B cell (primary cell): ENCODE results near the gene TBCD. TPM values are rescaled to one million over a fixed set of nuclear protein-coding genes. Genes with fewer than 3 reads are reported as not detected.

Experiments
- ATAC-seq: fragments of 200-7000 bp; cut with Tn5 transposase; one replicate; pipeline ENCODE4 v1.10.0; 2021; ENCODE audit warnings: low read depth, mild to moderate bottlenecking, moderate number of reproducible peaks, moderate library complexity
- CTCF ChIA-PET: fragments of 350-600 bp; sonication (Branson Sonifier 250); formaldehyde crosslinking; loops from one replicate; lab custom pipeline; 2021; ENCODE audit warnings: antibody characterized with exemption, inconsistent platforms; lab: Charles Lee
- POLR2A ChIA-PET: fragments of 350-600 bp; sonication (Branson Sonifier 250); formaldehyde crosslinking; loops from one replicate; lab custom pipeline; 2021; ENCODE audit warnings: antibody characterized with exemption; lab: Charles Lee
- DNase-seq: peaks from one replicate; pipeline ENCODE4 v3.0.0; 2013
- H2AFZ ChIP-seq: 2 replicates; pipeline ENCODE4 v1.6.1; 2012; ENCODE audit warnings: mild to moderate bottlenecking, low read depth, low read length; ENCODE audit not compliant: insufficient read depth, poor library complexity, severe bottlenecking
- H3K27ac ChIP-seq, 2 donors: 1 replicate in 1 of 2; 2 replicates in 1 of 2; pipeline ENCODE4 v1.5.1; 2012 to 2013; ENCODE audit warnings: low read length in 2 of 2, mild to moderate bottlenecking in 2 of 2, moderate library complexity in 1 of 2
- H3K27me3 ChIP-seq, 4 experiments: fragments of 200-600 bp in 1 of 4; sonication (generic) in 1 of 4; replicated peaks in 1 of 4; 1 replicate in 2 of 4; 2 replicates in 2 of 4; pipeline versions ENCODE4 v1.6.1 to v1.7.0; 2013 to 2016; ENCODE audit warnings: low read length in 3 of 4, mild to moderate bottlenecking in 2 of 4, mixed read lengths in 1 of 4, moderate library complexity in 1 of 4; ENCODE audit not compliant: insufficient read depth in 4 of 4, control insufficient read depth in 3 of 4; ENCODE audit errors: control extremely low read depth in 1 of 4
- H3K36me3 ChIP-seq, 2 experiments: replicated peaks in 1 of 2; 1 replicate in 1 of 2; 2 replicates in 1 of 2; pipeline versions ENCODE4 v1.6.1 to v1.7.1; 2013; ENCODE audit warnings: low read length in 1 of 2; ENCODE audit not compliant: insufficient read depth in 2 of 2, control insufficient read depth in 1 of 2; ENCODE audit errors: control extremely low read depth in 1 of 2, extremely low read depth in 1 of 2
- H3K4me1 ChIP-seq, 2 donors: fragments of 200-600 bp in 1 of 2; sonication (generic) in 1 of 2; 1 replicate in 1 of 2; 2 replicates in 1 of 2; pipeline versions ENCODE4 v1.5.1 to v1.6.1; 2013 to 2017; ENCODE audit warnings: low read length in 2 of 2; ENCODE audit not compliant: control insufficient read depth in 2 of 2, insufficient read depth in 2 of 2
- H3K4me2 ChIP-seq: replicated peaks from 2 replicates; pipeline ENCODE3; 2012; ENCODE audit warnings: mild to moderate bottlenecking, low read depth, low read length; ENCODE audit not compliant: poor library complexity, severe bottlenecking
- H3K4me3 ChIP-seq, 5 experiments: fragments of 200-600 bp in 1 of 5; sonication (generic) in 1 of 5; 1 replicate in 3 of 5; 2 replicates in 2 of 5; pipeline versions ENCODE4 v1.5.1 to v1.7.0; 2011 to 2016; ENCODE audit warnings: low read length in 4 of 5, mild to moderate bottlenecking in 4 of 5, low read depth in 2 of 5, control low read depth in 1 of 5, moderate library complexity in 1 of 5; ENCODE audit not compliant: insufficient read depth in 1 of 5; ENCODE audit errors: control extremely low read depth in 1 of 5, extremely low read depth in 1 of 5
- H3K79me2 ChIP-seq: fragments of 200-600 bp; sonication (generic); one replicate; pipeline ENCODE4 v1.6.0; 2016; ENCODE audit warnings: low read length; ENCODE audit not compliant: control insufficient read depth, insufficient read depth
- H3K9ac ChIP-seq: fragments of 200-600 bp; sonication (generic); 2 replicates; pipeline ENCODE4 v1.6.1; 2017; ENCODE audit warnings: mild to moderate bottlenecking, low read length, moderate library complexity
- H3K9me3 ChIP-seq, 3 donors: one replicate each; pipeline versions ENCODE4 v1.6.1 to v1.7.1; 2013; ENCODE audit warnings: low read length in 2 of 3; ENCODE audit not compliant: control insufficient read depth in 2 of 3, insufficient read depth in 1 of 3; ENCODE audit errors: control extremely low read depth in 1 of 3
- H4K20me1 ChIP-seq: 2 replicates; pipeline ENCODE4 v1.6.0; 2012; ENCODE audit warnings: mild to moderate bottlenecking, low read length; ENCODE audit not compliant: insufficient read depth, control insufficient read depth, poor library complexity, severe bottlenecking
- H3K27ac Mint-ChIP-seq: one replicate; pipeline ENCODE4 v1.8.0; 2021; ENCODE audit warnings: mixed read lengths
- H3K27me3 Mint-ChIP-seq: one replicate; pipeline ENCODE4 v1.8.0; 2021; ENCODE audit warnings: mixed read lengths
- H3K4me1 Mint-ChIP-seq: one replicate; pipeline ENCODE4 v1.8.0; 2021; ENCODE audit warnings: mixed read lengths
- H3K4me3 Mint-ChIP-seq: one replicate; pipeline ENCODE4 v1.8.0; 2021; ENCODE audit warnings: mixed read lengths
- H3K9me3 Mint-ChIP-seq: one replicate; pipeline ENCODE4 v1.8.0; 2022; ENCODE audit warnings: mixed read lengths; ENCODE audit not compliant: insufficient read depth
- EZH2 ChIP-seq: IDR thresholded peaks from 2 replicates; pipeline ENCODE4 v1.6.1; 2012; ENCODE audit warnings: borderline replicate concordance, low read depth, mild to moderate bottlenecking, moderate library complexity, low read length; ENCODE audit not compliant: insufficient read depth, poor library complexity, severe bottlenecking
- WGBS: methylation state at CpG from one replicate; pipeline ENCODE4 v1.1.5; 2013; ENCODE audit warnings: missing lambda C conversion rate; ENCODE audit not compliant: insufficient coverage; 5-methylcytosine and 5-hydroxymethylcytosine counted together
- intact Hi-C: fragments of 100-400 bp; cut with micrococcal nuclease; formaldehyde crosslinking; loops from one replicate; pipeline ENCODE4 v1.10.0; 2022
- polyA plus RNA-seq: library from polyadenylated mRNA; depleted of rRNA; stranded (reverse); fragments of >200 nt; gene quantifications from 2 replicates; pipeline ENCODE4 v1.2.3, GENCODE V29; 2012
- total RNA-seq, 2 donors: library from RNA; stranded (reverse); fragments of 120-200 nt in 1 of 2; gene quantifications; 1 replicate in 1 of 2; 2 replicates in 1 of 2; pipeline versions ENCODE4 v1.2.3 to v1.2.4, GENCODE V29; 2013 to 2022
- TF ChIP-seq, protein P1 (sequence below): fragments of 200-600 bp; IDR thresholded peaks from one replicate; pipeline ENCODE4 v1.8.0; 2022; ENCODE audit warnings: antibody characterized with exemption, mild to moderate bottlenecking

The TBCD gene
- total and polyA plus RNA-seq, 2 donors (not counting 1 experiment from before 2014, with no cell fraction given) = 60.8 to 101 TPM

DNA sequence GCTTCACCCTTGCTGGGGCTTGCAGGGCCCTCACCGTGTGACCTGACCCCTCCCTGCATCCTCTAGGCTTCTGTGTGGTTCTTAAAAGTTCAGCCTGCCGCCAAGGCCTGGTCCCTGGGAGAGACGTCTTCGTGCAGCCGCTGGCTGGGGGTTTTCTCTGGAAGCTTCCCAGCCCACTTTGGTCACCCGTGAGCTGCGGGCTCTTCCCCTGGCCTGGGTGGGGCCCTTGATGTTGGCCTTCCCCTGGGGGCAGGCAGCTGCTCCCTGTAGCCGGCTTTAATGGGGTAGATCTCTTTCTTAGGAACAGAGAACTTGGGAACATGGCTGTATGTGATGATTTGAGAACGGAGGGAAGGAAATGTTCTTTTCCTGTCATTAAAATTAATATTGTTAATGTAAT is 55.2 kb downstream of the TBCD start:
- Mint-ChIP-seq H3K4me1 (no peaks in the 10 kb centered on the region), H3K9me3 (no peaks in the 10 kb centered on the region), H3K27ac (no peak overlapping the region), H3K27me3 (no peaks in the 10 kb centered on the region), H3K4me3 (no peak overlapping the region)
- no peaks in the 10 kb centered on the region for H3K27me3 ChIP-seq
- no peaks in the 10 kb centered on the region for H3K4me1 ChIP-seq
- ChIA-PET CTCF (interaction anchor here (0.7 to 1.8 kb wide), 2 partner anchors 10 to 25 kb away, joined by 4 to 6 read pairs; no protein-coding TSS in a partner anchor), POLR2A (interaction anchor here (0.6 kb wide), 1 partner anchor 103 kb away, joined by 3 read pairs; no protein-coding TSS in a partner anchor)
- peaks cover 0 to 16% of the 10 kb centered on the region in 2 experiments for H3K36me3 ChIP-seq
- H3K9ac ChIP-seq = no peak overlapping the region
- H3K27ac ChIP-seq = no peak overlapping the region
- H3K79me2 ChIP-seq = peaks cover 22% of the 10 kb centered on the region
- H4K20me1 ChIP-seq = peaks cover 19% of the 10 kb centered on the region
- no peaks in the 10 kb centered on the region for H3K9me3 ChIP-seq
- intact Hi-C loops = no loop called here
- H3K4me2 ChIP-seq = no peak overlapping the region
- H2AFZ ChIP-seq = no peak overlapping the region
- TF ChIP-seq, protein P1, sequence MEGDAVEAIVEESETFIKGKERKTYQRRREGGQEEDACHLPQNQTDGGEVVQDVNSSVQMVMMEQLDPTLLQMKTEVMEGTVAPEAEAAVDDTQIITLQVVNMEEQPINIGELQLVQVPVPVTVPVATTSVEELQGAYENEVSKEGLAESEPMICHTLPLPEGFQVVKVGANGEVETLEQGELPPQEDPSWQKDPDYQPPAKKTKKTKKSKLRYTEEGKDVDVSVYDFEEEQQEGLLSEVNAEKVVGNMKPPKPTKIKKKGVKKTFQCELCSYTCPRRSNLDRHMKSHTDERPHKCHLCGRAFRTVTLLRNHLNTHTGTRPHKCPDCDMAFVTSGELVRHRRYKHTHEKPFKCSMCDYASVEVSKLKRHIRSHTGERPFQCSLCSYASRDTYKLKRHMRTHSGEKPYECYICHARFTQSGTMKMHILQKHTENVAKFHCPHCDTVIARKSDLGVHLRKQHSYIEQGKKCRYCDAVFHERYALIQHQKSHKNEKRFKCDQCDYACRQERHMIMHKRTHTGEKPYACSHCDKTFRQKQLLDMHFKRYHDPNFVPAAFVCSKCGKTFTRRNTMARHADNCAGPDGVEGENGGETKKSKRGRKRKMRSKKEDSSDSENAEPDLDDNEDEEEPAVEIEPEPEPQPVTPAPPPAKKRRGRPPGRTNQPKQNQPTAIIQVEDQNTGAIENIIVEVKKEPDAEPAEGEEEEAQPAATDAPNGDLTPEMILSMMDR = no peak
- TF ChIP-seq EZH2 = no peak
- ATAC-seq = no peak
- WGBS = over 99% methylated on average over 7 of the region's 9 CpGs
- no peak overlapping the region for H3K4me3 ChIP-seq
- DNase-seq = no peak

DNA sequence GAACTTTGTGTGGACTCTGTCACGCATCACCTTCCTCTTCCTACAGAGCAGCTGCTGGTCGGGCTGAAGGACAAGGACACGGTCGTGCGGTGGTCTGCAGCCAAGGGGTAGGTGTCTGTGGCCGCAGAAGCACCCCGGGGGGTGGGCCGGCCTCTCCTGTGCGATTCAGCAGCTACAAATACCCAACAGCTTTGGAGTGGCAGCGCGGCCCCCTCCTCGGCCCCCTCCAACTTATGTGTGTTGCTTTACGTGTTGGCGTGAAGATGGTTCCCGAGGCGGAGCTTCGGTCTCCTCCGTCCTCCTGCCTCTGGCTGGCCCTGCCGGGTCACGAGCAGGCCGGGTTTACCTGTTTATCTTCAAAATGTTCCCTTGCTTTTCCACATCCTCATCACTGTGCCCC is 55.7 kb downstream of the TBCD start:
- Histone ChIP-seq H3K27ac (no peak overlapping the region), H3K27me3 (no peaks in the 10 kb centered on the region), H3K9me3 (no peaks in the 10 kb centered on the region), H2AFZ (no peak overlapping the region), H3K36me3 (peaks cover 0 to 16% of the 10 kb centered on the region in 2 experiments), H3K9ac (no peak overlapping the region), H3K79me2 (peaks cover 17% of the 10 kb centered on the region), H3K4me3 (no peak overlapping the region), H3K4me2 (no peak overlapping the region), H4K20me1 (peaks cover 14% of the 10 kb centered on the region), H3K4me1 (no peaks in the 10 kb centered on the region)
- H3K27ac Mint-ChIP-seq = no peak overlapping the region
- no peaks in the 10 kb centered on the region for H3K4me1 Mint-ChIP-seq
- no peak for TF ChIP-seq EZH2
- TF ChIP-seq, protein P1 = no peak
- POLR2A ChIA-PET = interaction anchor here (0.6 kb wide), 1 partner anchor 103 kb away, joined by 3 read pairs; no protein-coding TSS in a partner anchor
- over 99% methylated on average over 21 of the region's 21 CpGs for WGBS
- intact Hi-C loops = no loop called here
- H3K9me3 Mint-ChIP-seq = no peaks in the 10 kb centered on the region
- no peak for ATAC-seq
- CTCF ChIA-PET = interaction anchor here (1.8 kb wide), 1 partner anchor 26 kb away, joined by 6 read pairs; no protein-coding TSS in a partner anchor
- no peaks in the 10 kb centered on the region for H3K27me3 Mint-ChIP-seq
- no peak overlapping the region for H3K4me3 Mint-ChIP-seq
- no peak for DNase-seq
